ENCODE data around the gene GPSM1. TPM values are rescaled to one million over a fixed set of nuclear protein-coding genes. Genes with fewer than 3 reads are reported as not detected.

GPSM1 gene, protein sequence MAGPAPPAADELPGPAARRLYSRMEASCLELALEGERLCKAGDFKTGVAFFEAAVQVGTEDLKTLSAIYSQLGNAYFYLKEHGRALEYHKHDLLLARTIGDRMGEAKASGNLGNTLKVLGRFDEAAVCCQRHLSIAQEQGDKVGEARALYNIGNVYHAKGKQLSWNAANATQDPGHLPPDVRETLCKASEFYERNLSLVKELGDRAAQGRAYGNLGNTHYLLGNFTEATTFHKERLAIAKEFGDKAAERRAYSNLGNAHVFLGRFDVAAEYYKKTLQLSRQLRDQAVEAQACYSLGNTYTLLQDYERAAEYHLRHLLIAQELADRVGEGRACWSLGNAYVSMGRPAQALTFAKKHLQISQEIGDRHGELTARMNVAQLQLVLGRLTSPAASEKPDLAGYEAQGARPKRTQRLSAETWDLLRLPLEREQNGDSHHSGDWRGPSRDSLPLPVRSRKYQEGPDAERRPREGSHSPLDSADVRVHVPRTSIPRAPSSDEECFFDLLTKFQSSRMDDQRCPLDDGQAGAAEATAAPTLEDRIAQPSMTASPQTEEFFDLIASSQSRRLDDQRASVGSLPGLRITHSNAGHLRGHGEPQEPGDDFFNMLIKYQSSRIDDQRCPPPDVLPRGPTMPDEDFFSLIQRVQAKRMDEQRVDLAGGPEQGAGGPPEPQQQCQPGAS
- total RNA-seq (2014; rRNA removed; shearing (Covaris generic)): 92.9 and 101 TPM in 2 replicates

DNA sequence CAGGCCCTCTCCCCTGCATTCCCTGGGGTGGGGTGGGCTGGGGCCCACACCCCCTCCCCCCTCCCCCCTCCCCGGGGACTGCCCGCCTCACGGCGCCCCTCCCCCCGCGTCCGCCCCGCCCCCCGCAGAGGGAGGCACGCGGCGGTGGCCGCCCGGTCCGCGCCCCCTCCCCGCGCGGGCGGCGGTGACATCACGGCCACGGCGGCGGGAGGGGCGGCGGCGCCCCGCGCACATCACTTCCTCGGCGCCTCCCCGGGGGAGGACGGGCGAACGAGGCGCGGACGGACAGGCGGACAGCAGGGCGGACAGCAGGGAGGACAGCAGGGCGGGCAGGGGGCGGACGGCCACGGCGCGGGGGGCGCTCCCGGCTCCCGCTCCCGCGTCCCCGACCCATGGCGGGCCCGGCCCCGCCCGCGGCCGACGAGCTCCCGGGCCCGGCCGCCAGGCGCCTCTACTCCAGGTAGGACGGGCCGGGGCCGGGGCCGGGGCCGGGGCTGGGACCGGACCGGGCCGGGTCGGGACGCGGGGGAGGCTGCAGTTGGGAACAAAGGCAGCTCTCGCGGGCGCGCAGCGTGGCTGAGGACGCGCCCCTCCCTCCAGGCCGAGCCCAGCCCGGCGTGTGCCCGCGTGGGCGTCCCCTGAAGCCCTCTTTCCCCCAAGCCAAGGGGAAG, at the start of gene GPSM1:
GPSM1 (plus strand) TSS at position 236 of the 671 bp plus-strand sequence; CDS start at position 393, 157 bp downstream.
- DNase-seq (ENCODE audit: low spot score): no peak

- no peak for DNase-seq (ENCODE audit: low spot score)
Observed at GRCh38 chr9:136277746-136278145, 49.6 kb upstream of the GPSM1 start.

- no peak for DNase-seq (ENCODE audit: low spot score)
Observed at GRCh38 chr9:136278221-136278620, 49.1 kb upstream of the GPSM1 start.

DNA sequence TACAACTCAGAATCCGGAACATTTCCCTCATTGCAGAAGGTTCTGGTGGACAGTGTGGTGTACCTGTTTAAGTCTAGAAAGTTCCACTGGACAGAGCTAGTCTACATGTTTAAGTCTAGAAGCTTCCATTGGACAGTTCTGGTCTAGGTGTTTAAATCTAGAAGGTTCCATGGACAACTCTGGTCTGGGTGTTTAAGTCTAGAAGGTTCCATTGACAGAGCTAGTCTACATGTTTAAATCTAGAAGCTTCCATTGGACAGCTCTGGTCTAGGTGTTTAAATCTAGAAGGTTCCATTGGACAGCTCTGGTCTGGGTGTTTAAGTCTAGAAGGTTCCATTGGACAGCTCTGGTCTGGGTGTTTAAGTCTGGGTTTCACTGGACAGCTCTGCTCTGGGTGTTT, 48.4 kb upstream of the GPSM1 start:
- no peak for DNase-seq (ENCODE audit: low spot score)

GRCh38 chr9:136279471-136279870, 47.9 kb upstream of the GPSM1 start:
- no peak for DNase-seq (ENCODE audit: low spot score)

DNA sequence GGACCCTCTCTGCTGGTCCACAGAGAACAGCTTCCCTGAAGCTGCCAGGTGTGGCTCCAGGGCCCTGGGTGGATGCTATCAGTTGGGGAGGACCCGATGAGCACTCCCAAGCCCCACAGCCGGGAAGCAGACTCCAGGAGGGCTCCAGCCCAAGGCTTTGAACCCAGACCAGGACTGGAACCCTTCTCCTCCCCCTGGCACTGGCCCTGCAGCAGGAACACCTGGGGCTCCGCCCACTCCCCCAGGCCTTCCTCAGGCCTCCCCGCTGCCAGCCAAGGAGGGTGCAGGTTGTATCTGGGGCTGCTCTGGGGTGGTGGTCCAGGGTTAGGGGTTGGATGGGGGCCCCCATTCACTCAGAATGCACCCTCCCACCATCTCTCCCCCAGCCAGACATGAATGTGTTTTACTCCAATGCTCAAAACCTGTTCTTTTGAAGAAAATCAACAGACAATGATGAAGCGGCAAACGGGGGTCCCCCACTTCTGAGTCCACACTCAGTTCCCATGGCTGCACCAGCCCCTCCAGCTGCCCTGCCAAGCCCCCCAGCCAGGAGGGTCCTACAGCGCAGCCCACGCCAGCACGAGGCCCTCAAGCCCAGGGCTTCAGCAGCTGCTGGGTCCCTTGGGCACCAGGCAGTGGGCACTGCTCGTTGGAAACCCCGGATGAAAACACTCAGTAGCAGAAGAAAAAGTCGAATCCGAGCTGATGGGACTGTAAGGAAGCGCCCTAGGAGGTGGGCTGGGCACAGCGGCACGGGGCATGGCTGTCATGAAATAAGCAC, 46.6 kb upstream of the GPSM1 start:
- no peak for DNase-seq (ENCODE audit: low spot score)

DNA sequence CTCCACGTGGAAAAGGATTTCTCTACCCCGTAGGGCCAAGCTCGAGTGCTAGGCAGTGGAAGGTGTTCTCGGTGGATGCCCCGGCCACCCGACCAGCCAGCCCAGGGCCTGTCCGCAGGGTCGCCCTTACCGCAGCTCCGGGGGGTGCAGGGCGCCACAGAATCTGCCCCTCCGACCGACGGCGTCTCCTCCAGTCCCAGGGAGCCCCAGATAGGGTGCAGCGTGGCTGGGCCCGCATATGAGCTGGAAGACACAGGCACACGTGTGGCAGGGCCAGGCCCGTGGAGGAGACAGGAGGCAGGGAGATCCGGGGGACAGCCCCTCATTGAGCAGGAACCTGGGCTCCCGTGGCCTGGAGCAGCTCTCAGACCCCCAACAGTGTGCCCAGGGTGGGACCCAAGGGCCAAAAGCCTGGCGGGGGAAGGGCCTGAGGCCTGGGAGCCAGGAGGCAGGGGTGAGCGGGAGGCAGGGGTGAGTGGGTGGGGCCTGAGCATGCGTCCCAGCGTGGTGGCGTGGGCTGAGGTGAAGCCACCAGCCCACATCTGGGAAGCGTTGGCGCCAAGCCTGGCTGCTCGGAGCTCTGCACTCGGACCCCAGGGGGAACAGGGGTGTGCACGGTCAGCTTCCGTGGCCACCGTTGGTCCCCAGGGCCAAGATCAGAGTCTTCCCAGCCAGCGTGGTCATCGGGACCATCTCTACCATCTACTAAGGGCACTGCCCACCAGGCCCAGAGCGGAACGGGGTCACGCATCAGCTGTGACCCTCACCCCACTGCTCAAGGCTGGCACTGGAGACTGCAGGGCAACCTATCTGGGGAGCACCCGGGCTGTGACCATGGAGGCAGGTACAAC, 45.7 kb upstream of the GPSM1 start:
- no peak for DNase-seq (ENCODE audit: low spot score)

- no peak for DNase-seq (ENCODE audit: low spot score)
Observed at GRCh38 chr9:136282272-136282861, 45.0 kb upstream of the GPSM1 start.

GRCh38 chr9:136283291-136284235, 43.8 kb upstream of the GPSM1 start:
- peak; percentile 85 for DNase-seq (ENCODE audit: low spot score)

DNA sequence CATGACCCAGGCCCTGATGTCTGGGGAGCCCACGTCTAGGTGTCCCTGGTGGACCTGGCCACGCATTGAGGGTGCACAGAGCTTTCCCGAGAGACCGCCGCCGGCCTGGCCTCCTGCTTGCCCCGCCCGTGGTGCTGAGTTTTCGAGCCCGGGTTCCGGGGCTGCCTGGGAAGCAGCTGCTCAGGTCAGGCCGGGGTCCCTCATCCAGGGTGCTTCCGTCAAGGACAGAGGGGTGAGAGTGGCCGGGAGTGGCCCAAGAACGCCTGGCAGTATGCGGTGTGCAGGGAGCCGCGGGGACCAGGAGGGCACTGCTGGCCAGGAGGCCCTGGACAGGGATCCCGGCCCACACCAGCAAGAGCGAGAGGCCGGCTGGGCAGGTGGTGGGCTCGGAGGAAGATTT, 43.0 kb upstream of the GPSM1 start:
- DNase-seq (ENCODE audit: low spot score): no peak

GRCh38 chr9:136284951-136285350, 42.4 kb upstream of the GPSM1 start:
- no peak for DNase-seq (ENCODE audit: low spot score)

GRCh38 chr9:136285501-136286358, 41.6 kb upstream of the GPSM1 start:
- no peak for DNase-seq (ENCODE audit: low spot score)

DNA sequence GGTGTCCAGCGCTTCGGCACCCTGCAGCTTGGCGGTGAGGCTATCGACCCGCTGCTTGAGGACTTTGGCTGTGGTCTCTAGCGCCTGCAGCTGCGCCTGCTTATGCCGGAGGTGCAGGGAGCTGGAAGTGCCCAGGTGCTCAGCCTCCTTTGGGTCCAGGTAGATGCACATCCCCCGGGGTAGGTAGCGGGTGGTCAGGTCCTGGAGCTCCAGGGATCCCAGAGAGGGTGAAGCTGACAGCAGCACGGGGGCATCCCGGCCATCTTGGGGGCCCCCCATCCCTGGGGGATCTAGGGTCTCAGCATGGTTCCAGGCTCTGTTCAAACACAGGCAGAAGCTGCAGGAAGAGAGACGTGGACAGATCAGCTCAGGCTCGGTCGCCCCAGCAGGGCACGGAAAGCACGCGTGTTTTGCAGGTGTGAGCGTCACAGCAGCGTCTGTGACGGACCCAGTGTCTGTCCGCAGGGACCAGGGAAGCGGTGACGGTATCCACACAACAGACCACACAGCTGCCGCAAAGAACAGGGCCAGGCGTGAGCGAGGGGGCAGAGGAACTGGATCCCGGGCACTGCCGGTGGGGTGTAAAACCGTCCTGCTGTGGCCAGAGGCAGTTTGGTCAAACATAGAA, 40.9 kb upstream of the GPSM1 start:
- no peak for DNase-seq (ENCODE audit: low spot score)

GRCh38 chr9:136286987-136287379, 40.4 kb upstream of the GPSM1 start:
- no peak for DNase-seq (ENCODE audit: low spot score)

GRCh38 chr9:136287960-136288753, 39.2 kb upstream of the GPSM1 start:
- DNase-seq (ENCODE audit: low spot score): no peak

- DNase-seq (ENCODE audit: low spot score): no peak
Observed at GRCh38 chr9:136289651-136290507, 37.5 kb upstream of the GPSM1 start.
